Neural cell (in vitro differentiated cells): ENCODE data around the gene LZTR1.

ENCODE experiments used
- EP300 ChIP-seq: fragments of 450-650 bp; conservative IDR thresholded peaks from 2 replicates; pipeline ENCODE4 v1.6.1; 2014; ENCODE audit warnings: antibody characterized with exemption, mild to moderate bottlenecking, moderate library complexity; ENCODE audit not compliant: poor library complexity, severe bottlenecking
- MXI1 ChIP-seq: fragments of 450-650 bp; conservative IDR thresholded peaks from 2 replicates; pipeline ENCODE4 v1.6.1; 2014; ENCODE audit warnings: antibody characterized with exemption, mild to moderate bottlenecking; ENCODE audit not compliant: poor library complexity, severe bottlenecking
- POLR2AphosphoS5 ChIP-seq: IDR thresholded peaks from 2 replicates; pipeline ENCODE4 v1.6.1; 2012
- SMC3 ChIP-seq: fragments of 450-650 bp; conservative IDR thresholded peaks from 2 replicates; pipeline ENCODE4 v1.6.1; 2014; ENCODE audit warnings: antibody characterized with exemption, mild to moderate bottlenecking, moderate library complexity; ENCODE audit not compliant: poor library complexity
- TAF1 ChIP-seq: IDR thresholded peaks from 2 replicates; pipeline ENCODE4 v1.6.1; 2012; ENCODE audit warnings: low read depth
- TF ChIP-seq, protein P1 (sequence below): fragments of 450-650 bp; IDR thresholded peaks from 2 replicates; pipeline ENCODE4 v1.5.1; 2014; ENCODE audit warnings: antibody characterized with exemption, mild to moderate bottlenecking, moderate library complexity; ENCODE audit not compliant: poor library complexity, severe bottlenecking
- TF ChIP-seq, protein P2 (sequence below): IDR thresholded peaks from 2 replicates; pipeline ENCODE4 v1.6.1; 2012; ENCODE audit warnings: borderline replicate concordance

DNA sequence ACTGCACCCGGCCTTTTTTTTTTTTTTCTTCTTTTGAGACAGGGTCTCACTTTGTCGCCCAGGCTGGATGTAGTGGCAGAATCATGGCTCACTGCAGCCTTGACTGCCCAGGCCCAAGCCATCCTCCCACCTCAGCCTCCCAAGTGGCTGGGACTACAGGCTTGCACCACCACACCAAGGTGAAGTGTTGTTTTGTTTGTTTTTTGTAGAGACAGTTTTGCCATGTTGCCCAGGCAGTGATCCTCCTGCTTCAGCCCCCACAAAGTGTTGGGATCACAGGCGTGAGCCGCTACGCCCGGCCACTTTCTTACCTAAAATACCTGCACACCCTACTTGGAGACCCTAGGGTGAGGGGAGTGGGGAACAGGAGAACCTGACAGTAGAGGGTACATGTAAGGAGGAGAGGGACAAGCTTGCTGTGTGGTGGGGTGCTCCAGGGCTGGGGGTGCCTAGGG is 19.6 kb upstream of the LZTR1 start:
- TF ChIP-seq EP300: no peak
- TF ChIP-seq POLR2AphosphoS5: no peak
- TF ChIP-seq, protein P1, sequence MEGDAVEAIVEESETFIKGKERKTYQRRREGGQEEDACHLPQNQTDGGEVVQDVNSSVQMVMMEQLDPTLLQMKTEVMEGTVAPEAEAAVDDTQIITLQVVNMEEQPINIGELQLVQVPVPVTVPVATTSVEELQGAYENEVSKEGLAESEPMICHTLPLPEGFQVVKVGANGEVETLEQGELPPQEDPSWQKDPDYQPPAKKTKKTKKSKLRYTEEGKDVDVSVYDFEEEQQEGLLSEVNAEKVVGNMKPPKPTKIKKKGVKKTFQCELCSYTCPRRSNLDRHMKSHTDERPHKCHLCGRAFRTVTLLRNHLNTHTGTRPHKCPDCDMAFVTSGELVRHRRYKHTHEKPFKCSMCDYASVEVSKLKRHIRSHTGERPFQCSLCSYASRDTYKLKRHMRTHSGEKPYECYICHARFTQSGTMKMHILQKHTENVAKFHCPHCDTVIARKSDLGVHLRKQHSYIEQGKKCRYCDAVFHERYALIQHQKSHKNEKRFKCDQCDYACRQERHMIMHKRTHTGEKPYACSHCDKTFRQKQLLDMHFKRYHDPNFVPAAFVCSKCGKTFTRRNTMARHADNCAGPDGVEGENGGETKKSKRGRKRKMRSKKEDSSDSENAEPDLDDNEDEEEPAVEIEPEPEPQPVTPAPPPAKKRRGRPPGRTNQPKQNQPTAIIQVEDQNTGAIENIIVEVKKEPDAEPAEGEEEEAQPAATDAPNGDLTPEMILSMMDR: no peak
- TF ChIP-seq, protein P2, sequence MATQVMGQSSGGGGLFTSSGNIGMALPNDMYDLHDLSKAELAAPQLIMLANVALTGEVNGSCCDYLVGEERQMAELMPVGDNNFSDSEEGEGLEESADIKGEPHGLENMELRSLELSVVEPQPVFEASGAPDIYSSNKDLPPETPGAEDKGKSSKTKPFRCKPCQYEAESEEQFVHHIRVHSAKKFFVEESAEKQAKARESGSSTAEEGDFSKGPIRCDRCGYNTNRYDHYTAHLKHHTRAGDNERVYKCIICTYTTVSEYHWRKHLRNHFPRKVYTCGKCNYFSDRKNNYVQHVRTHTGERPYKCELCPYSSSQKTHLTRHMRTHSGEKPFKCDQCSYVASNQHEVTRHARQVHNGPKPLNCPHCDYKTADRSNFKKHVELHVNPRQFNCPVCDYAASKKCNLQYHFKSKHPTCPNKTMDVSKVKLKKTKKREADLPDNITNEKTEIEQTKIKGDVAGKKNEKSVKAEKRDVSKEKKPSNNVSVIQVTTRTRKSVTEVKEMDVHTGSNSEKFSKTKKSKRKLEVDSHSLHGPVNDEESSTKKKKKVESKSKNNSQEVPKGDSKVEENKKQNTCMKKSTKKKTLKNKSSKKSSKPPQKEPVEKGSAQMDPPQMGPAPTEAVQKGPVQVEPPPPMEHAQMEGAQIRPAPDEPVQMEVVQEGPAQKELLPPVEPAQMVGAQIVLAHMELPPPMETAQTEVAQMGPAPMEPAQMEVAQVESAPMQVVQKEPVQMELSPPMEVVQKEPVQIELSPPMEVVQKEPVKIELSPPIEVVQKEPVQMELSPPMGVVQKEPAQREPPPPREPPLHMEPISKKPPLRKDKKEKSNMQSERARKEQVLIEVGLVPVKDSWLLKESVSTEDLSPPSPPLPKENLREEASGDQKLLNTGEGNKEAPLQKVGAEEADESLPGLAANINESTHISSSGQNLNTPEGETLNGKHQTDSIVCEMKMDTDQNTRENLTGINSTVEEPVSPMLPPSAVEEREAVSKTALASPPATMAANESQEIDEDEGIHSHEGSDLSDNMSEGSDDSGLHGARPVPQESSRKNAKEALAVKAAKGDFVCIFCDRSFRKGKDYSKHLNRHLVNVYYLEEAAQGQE: no peak
- TF ChIP-seq TAF1: no peak
- TF ChIP-seq SMC3: no peak
- TF ChIP-seq MXI1: no peak
